Measurements from ENCODE around the gene SLC46A2. TPM values are rescaled to one million over a fixed set of nuclear protein-coding genes. Genes with fewer than 3 reads are reported as not detected.

Gene SLC46A2
- total RNA-seq, 6 donors from 2014 or later = 9.1 to 23.6 (median 14.8) TPM

GRCh38 chr9:112849363-112849922 is 41.2 kb downstream of the SLC46A2 start:
- DNase-seq (peak in 1 of 2 donors; percentile 44), ATAC-seq (ENCODE audit: low FRiP score in 2 of 2) (no peak)
- TF ChIP-seq POLR2A (IDR thresholded peaks at IDR 0.05) = peak in 1 of 4 donors; percentile 16
- TF ChIP-seq CTCF (IDR thresholded peaks at IDR 0.05) = no peak
- peak in 1 of 4 donors; percentile 70 for TF ChIP-seq EP300 (IDR thresholded peaks at IDR 0.05)
- TF ChIP-seq POLR2AphosphoS5 (IDR thresholded peaks at IDR 0.05) = no peak

GRCh38 chr9:112848316-112849151 is 42.1 kb downstream of the SLC46A2 start:
- no peak overlapping the region for H3K4me3 ChIP-seq
- peak overlapping the region in 3 of 4 donors; percentile 10 to 57 (median 24) for H3K27ac ChIP-seq
- TF ChIP-seq POLR2AphosphoS5 (IDR thresholded peaks at IDR 0.05) (no peak), CTCF (IDR thresholded peaks at IDR 0.05) (no peak), POLR2A (IDR thresholded peaks at IDR 0.05) (no peak), EP300 (IDR thresholded peaks at IDR 0.05) (no peak)
- WGBS, 2 donors = 78 to 89% methylated on average over 4 to 13 of the region's 13 CpGs
- ATAC-seq (ENCODE audit: low FRiP score in 2 of 2) (no peak), DNase-seq (peak in 1 of 2 donors; percentile 12)
- H3K27me3 ChIP-seq = no peaks in the 10 kb centered on the region
- peaks cover 15 to 46% (median 38%) of the 10 kb centered on the region in 4 donors for H3K4me1 ChIP-seq
- no peaks in the 10 kb centered on the region for H3K9me3 ChIP-seq
- H3K36me3 ChIP-seq = peaks cover 0 to 23% (median 5%) of the 10 kb centered on the region in 4 donors

More at GRCh38 chr9:112849363-112849922, 41.2 kb downstream of the SLC46A2 start:
- WGBS, 2 donors = 41 to 54% methylated on average over 6 of the region's 6 CpGs
- peaks cover 2 to 29% (median 9%) of the 10 kb centered on the region in 4 donors for H3K36me3 ChIP-seq
- H3K4me1 ChIP-seq = peaks cover 15 to 46% (median 38%) of the 10 kb centered on the region in 4 donors
- H3K4me3 ChIP-seq = no peak overlapping the region
- H3K27ac ChIP-seq = peak overlapping the region in 3 of 4 donors; percentile 10 to 58 (median 58)
- no peaks in the 10 kb centered on the region for H3K27me3 ChIP-seq
- H3K9me3 ChIP-seq = no peaks in the 10 kb centered on the region

- H3K4me1 ChIP-seq = peaks cover 15 to 37% (median 36%) of the 10 kb centered on the region in 4 donors
- DNase-seq (peak in 1 of 2 donors; percentile 27), ATAC-seq (ENCODE audit: low FRiP score in 2 of 2) (peak in 1 of 2 donors; percentile 72)
- H3K9me3 ChIP-seq = no peaks in the 10 kb centered on the region
- peaks cover 0 to 11% (median 2%) of the 10 kb centered on the region in 4 donors for H3K36me3 ChIP-seq
- H3K4me3 ChIP-seq = no peak overlapping the region
- TF ChIP-seq POLR2AphosphoS5 (IDR thresholded peaks at IDR 0.05) = no peak
- no peak for TF ChIP-seq CTCF (IDR thresholded peaks at IDR 0.05)
- TF ChIP-seq POLR2A (IDR thresholded peaks at IDR 0.05) = no peak
- TF ChIP-seq EP300 (IDR thresholded peaks at IDR 0.05) = no peak
- peak overlapping the region in 1 of 4 donors; percentile 0 for H3K27ac ChIP-seq
- WGBS, 2 donors = 61 to 62% methylated on average over 14 of the region's 14 CpGs
- H3K27me3 ChIP-seq = no peaks in the 10 kb centered on the region
Measured at GRCh38 chr9:112846528-112847488, 43.9 kb downstream of the SLC46A2 start.

- peaks cover under 1 to 5% (median 3%) of the 10 kb centered on the region in 4 donors for H3K36me3 ChIP-seq
- WGBS, 2 donors = 23 to 26% methylated on average over 15 of the region's 15 CpGs
- peak; percentile 86 for ATAC-seq (ENCODE audit: low FRiP score in 2 of 2)
- H3K9me3 ChIP-seq = no peaks in the 10 kb centered on the region
- no peaks in the 10 kb centered on the region for H3K27me3 ChIP-seq
- TF ChIP-seq CTCF (IDR thresholded peaks at IDR 0.05) (peak; percentile 85 to 95 (median 93)), EP300 (IDR thresholded peaks at IDR 0.05) (peak in 1 of 4 donors; percentile 64), POLR2AphosphoS5 (IDR thresholded peaks at IDR 0.05) (no peak), POLR2A (IDR thresholded peaks at IDR 0.05) (peak in 1 of 4 donors; percentile 20)
- H3K4me3 ChIP-seq = no peak overlapping the region
- peak; percentile 85 to 89 for DNase-seq
- peaks cover 15 to 46% (median 37%) of the 10 kb centered on the region in 4 donors for H3K4me1 ChIP-seq
- H3K27ac ChIP-seq = peak overlapping the region in 2 of 4 donors; percentile 45 to 50
Measured at GRCh38 chr9:112844771-112845542, 45.7 kb downstream of the SLC46A2 start.
